Pulmonary artery endothelial cell (primary cell): ENCODE results near the gene PRKCSH. TPM values are rescaled to one million over a fixed set of nuclear protein-coding genes. Genes with fewer than 3 reads are reported as not detected.
"Not testable (repeated sequence)": the region's sequence is repeated elsewhere in the genome, so short reads cannot be mapped to it uniquely, and the experiment has no call there.

ENCODE experiments used
- DNase-seq: peaks from one replicate; pipeline ENCODE4 v3.0.0-alpha.2; 2011; ENCODE audit warnings: low read depth, low spot score
- total RNA-seq: library from RNA; depleted of rRNA; stranded (reverse); fragments of >200 nt; gene quantifications from 2 replicates; pipeline ENCODE4 v1.2.3, GENCODE V29; 2014

Gene PRKCSH
- total RNA-seq, 1 donor from 2014 or later = 154 TPM

- DNase-seq = not testable (repeated sequence)
Observed at GRCh38 chr19:11475343-11475742, 39.9 kb downstream of the PRKCSH start.

- DNase-seq = no peak
Observed at GRCh38 chr19:11475861-11476260, 40.4 kb downstream of the PRKCSH start.

- no peak for DNase-seq
Observed at GRCh38 chr19:11478167-11479089, 43.0 kb downstream of the PRKCSH start.

GRCh38 chr19:11479090-11479897, 43.9 kb downstream of the PRKCSH start:
- no peak for DNase-seq

- DNase-seq = no peak
Observed at GRCh38 chr19:11479898-11480714, 44.7 kb downstream of the PRKCSH start.

GRCh38 chr19:11480715-11481533, 45.5 kb downstream of the PRKCSH start, which contains the start of gene ELAVL3:
ELAVL3 (minus strand) TSS chr19:11481046; CDS start chr19:11480608, 438 bp downstream.
- no peak for DNase-seq

- peak; percentile 53 for DNase-seq
Observed at GRCh38 chr19:11481534-11482383, 46.3 kb downstream of the PRKCSH start.

- DNase-seq = peak; percentile 54
Observed at GRCh38 chr19:11482384-11483050, 47.1 kb downstream of the PRKCSH start.

GRCh38 chr19:11483366-11484111, 48.1 kb downstream of the PRKCSH start:
- DNase-seq = no peak

GRCh38 chr19:11485245-11485837, 49.9 kb downstream of the PRKCSH start:
- no peak for DNase-seq

GRCh38 chr19:11486661-11487503, 51.4 kb downstream of the PRKCSH start:
- DNase-seq = no peak

GRCh38 chr19:11489378-11489777, 53.9 kb downstream of the PRKCSH start:
- DNase-seq = no peak

- no peak for DNase-seq
Observed at GRCh38 chr19:11494634-11495285, 59.3 kb downstream of the PRKCSH start.

GRCh38 chr19:11495481-11495880, 60.0 kb downstream of the PRKCSH start:
- no peak for DNase-seq

GRCh38 chr19:11495885-11496284, 60.5 kb downstream of the PRKCSH start:
- no peak for DNase-seq
